HL-60 (cell line): Measurements from ENCODE around the gene C15orf61.

Experiments
- DNase-seq, 2 experiments: peaks; one replicate each; pipeline ENCODE4 v3.0.0-alpha.2; 2010 to 2020; ENCODE audit warnings: low read depth in 1 of 2, low spot score in 1 of 2
- H3K27ac ChIP-seq: fragments of 250-450 bp; sonication (Bioruptor Pico); replicated peaks from 2 replicates; pipeline ENCODE4 v1.5.1; 2020; ENCODE audit warnings: mild to moderate bottlenecking, moderate library complexity
- H3K27me3 ChIP-seq: fragments of 250-450 bp; sonication (Bioruptor Pico); 2 replicates; pipeline ENCODE4 v1.5.1; 2021; ENCODE audit warnings: mild to moderate bottlenecking, moderate library complexity; ENCODE audit not compliant: insufficient read depth, poor library complexity, severe bottlenecking
- H3K4me3 ChIP-seq: replicated peaks from 2 replicates; pipeline ENCODE4 v1.5.1; 2011; ENCODE audit warnings: mild to moderate bottlenecking, control low read depth, low read length; ENCODE audit not compliant: insufficient read depth
- GABPA ChIP-seq: IDR thresholded peaks from 2 replicates; pipeline ENCODE4 v1.6.1; 2012; ENCODE audit warnings: low read depth
- POLR2AphosphoS5 ChIP-seq: IDR thresholded peaks from 2 replicates; pipeline ENCODE4 v1.6.1; 2012; ENCODE audit warnings: low read depth
- SPI1 ChIP-seq: IDR thresholded peaks from 2 replicates; pipeline ENCODE4 v1.6.1; 2012; ENCODE audit warnings: low read depth, mild to moderate bottlenecking, borderline replicate concordance
- TF ChIP-seq, protein P1 (sequence below): IDR thresholded peaks from 2 replicates; pipeline ENCODE4 v1.6.1; 2012; ENCODE audit warnings: low read depth; ENCODE audit not compliant: insufficient replicate concordance
- TF ChIP-seq, protein P2 (sequence below): IDR thresholded peaks from one replicate; pipeline ENCODE4 v1.5.1; 2011; ENCODE audit warnings: low read length, control low read depth, inconsistent platforms; ENCODE audit not compliant: insufficient read depth

Gene C15orf61

DNA sequence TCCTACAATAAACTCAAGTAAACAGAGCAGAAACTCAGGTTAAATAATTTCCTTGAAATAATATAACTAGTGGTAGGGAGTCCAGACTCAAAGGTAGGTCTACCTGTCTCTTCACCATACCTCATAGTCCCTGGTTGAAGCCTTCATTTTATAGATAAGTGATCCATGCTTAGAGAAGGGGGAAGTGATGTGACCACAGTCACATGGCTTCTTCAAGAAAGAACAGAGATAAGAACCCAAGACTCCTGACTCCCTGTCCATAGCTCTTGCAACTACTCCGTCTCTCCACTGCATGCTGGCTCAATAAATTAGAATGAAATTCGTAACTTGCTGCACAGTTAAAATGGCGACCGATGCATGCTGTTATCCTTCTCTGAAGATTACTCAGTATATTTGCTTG, 11.0 kb upstream of the C15orf61 start:
- no peaks in the 10 kb centered on the region for H3K27me3 ChIP-seq
- peak overlapping the region; percentile 26; the same call in 1 of the 2 replicates for H3K27ac ChIP-seq
- H3K4me3 ChIP-seq = no peak overlapping the region
- TF ChIP-seq, protein P1, sequence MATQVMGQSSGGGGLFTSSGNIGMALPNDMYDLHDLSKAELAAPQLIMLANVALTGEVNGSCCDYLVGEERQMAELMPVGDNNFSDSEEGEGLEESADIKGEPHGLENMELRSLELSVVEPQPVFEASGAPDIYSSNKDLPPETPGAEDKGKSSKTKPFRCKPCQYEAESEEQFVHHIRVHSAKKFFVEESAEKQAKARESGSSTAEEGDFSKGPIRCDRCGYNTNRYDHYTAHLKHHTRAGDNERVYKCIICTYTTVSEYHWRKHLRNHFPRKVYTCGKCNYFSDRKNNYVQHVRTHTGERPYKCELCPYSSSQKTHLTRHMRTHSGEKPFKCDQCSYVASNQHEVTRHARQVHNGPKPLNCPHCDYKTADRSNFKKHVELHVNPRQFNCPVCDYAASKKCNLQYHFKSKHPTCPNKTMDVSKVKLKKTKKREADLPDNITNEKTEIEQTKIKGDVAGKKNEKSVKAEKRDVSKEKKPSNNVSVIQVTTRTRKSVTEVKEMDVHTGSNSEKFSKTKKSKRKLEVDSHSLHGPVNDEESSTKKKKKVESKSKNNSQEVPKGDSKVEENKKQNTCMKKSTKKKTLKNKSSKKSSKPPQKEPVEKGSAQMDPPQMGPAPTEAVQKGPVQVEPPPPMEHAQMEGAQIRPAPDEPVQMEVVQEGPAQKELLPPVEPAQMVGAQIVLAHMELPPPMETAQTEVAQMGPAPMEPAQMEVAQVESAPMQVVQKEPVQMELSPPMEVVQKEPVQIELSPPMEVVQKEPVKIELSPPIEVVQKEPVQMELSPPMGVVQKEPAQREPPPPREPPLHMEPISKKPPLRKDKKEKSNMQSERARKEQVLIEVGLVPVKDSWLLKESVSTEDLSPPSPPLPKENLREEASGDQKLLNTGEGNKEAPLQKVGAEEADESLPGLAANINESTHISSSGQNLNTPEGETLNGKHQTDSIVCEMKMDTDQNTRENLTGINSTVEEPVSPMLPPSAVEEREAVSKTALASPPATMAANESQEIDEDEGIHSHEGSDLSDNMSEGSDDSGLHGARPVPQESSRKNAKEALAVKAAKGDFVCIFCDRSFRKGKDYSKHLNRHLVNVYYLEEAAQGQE = no peak
- TF ChIP-seq, protein P2, sequence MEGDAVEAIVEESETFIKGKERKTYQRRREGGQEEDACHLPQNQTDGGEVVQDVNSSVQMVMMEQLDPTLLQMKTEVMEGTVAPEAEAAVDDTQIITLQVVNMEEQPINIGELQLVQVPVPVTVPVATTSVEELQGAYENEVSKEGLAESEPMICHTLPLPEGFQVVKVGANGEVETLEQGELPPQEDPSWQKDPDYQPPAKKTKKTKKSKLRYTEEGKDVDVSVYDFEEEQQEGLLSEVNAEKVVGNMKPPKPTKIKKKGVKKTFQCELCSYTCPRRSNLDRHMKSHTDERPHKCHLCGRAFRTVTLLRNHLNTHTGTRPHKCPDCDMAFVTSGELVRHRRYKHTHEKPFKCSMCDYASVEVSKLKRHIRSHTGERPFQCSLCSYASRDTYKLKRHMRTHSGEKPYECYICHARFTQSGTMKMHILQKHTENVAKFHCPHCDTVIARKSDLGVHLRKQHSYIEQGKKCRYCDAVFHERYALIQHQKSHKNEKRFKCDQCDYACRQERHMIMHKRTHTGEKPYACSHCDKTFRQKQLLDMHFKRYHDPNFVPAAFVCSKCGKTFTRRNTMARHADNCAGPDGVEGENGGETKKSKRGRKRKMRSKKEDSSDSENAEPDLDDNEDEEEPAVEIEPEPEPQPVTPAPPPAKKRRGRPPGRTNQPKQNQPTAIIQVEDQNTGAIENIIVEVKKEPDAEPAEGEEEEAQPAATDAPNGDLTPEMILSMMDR = no peak
- peak; percentile 76 for TF ChIP-seq SPI1
- no peak for TF ChIP-seq POLR2AphosphoS5
- no peak for TF ChIP-seq GABPA
- peak in 1 of 2 experiments; percentile 48 for DNase-seq

DNA sequence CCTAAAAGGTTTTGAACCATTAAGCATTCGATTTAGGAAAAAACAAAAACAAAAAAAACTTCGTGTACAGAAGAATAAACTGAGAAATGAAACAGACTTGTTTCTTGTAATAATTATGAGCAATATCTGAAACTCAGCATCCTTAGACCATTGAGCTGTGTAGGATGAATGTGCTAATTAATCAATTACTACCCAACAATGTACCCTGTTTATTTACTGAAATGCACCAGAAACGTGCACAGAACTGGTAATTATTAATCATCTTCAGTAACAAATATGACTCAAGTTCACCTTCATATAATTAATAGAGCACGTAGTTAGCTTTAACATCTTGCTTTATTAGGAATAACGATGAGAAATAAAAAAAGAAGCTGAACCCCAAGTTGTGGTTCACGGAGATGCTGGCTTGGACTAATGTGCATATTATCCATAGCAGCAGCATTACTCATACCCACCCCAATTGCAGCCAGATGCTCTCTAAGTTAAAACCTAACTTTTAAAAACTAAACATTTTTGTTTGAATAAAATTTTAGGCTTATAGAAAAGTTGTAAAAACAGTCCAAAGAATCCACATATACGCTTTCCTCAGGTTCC, 10.2 kb upstream of the C15orf61 start:
- Histone ChIP-seq H3K27ac (no peak overlapping the region; the same call in 1 of the 2 replicates), H3K4me3 (no peak overlapping the region), H3K27me3 (no peaks in the 10 kb centered on the region)
- TF ChIP-seq, protein P1 = no peak
- TF ChIP-seq GABPA = no peak
- no peak for TF ChIP-seq POLR2AphosphoS5
- no peak for TF ChIP-seq SPI1
- TF ChIP-seq, protein P2 = no peak
- DNase-seq = no peak

DNA sequence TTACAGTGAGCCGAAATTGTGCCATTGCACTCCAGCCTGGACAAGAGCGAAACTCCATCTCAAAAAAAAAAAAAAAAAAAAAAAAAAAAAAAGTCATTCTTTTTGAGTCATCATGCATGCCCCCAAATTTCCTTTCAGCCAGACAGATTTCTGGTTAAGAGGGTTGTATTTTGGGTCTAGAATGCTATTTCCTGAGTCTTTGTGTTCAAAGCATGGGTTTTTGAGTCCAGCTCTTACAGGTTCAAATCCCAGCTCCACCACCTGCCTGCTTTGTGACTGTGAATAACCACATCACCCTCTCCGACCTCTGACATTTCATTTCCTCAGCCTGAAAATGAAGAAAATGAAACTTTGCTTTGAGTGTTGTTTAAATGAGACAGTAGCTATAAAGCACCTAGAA, 9.3 kb upstream of the C15orf61 start:
- DNase-seq = no peak
- TF ChIP-seq, protein P1 = no peak
- TF ChIP-seq GABPA = no peak
- no peak for TF ChIP-seq SPI1
- Histone ChIP-seq H3K27me3 (no peaks in the 10 kb centered on the region), H3K4me3 (no peak overlapping the region), H3K27ac (no peak overlapping the region)

DNA sequence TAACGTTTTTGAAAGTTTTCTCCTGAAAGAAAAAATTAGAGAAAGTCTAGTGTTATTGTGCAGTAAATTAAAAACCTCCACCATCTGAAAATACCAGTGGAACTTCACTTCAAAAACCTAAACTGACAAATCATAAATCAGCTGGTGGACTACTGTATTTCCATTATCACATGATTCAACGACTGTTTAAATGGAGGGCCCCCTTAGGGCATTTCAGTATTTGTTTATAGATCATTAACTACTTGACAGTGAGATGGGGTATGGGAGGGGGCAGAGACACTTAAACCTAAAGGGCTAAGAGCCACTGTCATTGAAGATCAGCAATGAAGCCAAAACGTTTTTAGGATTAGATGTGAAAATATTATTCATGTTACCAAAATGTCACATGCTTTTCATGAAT, 8.8 kb upstream of the C15orf61 start:
- DNase-seq = no peak
- Histone ChIP-seq H3K27ac (no peak overlapping the region), H3K4me3 (no peak overlapping the region), H3K27me3 (no peaks in the 10 kb centered on the region)
- TF ChIP-seq SPI1 = no peak
- TF ChIP-seq, protein P2 = no peak
- TF ChIP-seq, protein P1 = no peak
